ENCODE data around the gene SCAMP4. TPM values are rescaled to one million over a fixed set of nuclear protein-coding genes. Genes with fewer than 3 reads are reported as not detected.

The SCAMP4 gene
- total RNA-seq, 2 experiments from 2014 or later: 21.3 to 49.9 TPM

DNA sequence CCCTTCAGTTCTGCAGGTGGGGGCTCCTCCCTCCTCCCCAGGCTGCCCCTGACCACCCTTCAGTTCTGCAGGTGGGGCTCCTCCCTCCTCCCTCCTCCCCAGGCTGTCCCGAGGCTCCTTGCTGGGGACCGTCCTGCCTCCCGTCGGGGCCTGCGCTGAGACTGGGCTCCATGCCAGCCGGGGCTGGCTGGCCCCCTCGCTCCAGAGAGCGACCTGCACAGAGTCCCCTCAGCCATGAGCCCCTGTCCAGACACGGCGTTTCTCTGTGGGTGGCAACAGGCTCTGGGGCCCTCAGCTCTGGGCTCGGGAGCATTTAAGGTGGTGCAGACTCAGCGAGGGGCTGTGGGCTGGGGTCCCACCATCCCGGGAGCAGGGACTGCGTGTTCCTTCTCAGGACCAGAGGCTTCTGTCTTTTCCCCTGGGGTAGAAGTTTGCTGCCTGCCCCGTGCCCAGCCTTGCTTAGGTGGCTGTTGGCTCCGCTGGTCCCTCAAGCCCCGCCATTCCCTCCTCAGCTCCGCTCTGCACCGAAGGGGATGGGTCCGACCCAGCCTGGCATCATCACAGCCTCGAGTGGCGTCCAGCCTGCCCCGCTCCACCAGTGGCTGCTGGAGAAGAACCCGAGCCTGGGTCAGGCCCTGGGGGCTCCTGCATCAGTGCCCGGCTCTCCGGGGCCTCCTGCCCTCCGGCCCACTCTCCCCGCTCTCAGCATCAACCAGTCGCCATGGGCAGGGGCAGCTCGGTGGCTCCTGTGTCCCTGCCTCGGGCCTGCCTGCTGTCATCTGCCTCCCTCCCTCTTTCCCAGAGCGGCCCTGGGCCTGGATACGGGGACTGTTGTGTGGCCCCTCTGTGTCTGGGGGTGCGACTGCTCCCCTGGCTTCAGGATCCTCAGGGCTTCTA lies 63.3 kb downstream of the SCAMP4 start:
- H3K4me3 ChIP-seq (ENCODE audit: low read depth, low read length, poor library complexity, severe bottlenecking): no peak overlapping the region
- DNase-seq (ENCODE audit: low spot score): no peak
- H3K9me2 ChIP-seq (ENCODE audit: insufficient read depth, low read length): no peaks in the 10 kb centered on the region
- no peaks in the 10 kb centered on the region; the same call in 1 of the 2 replicates for H4K20me1 ChIP-seq (ENCODE audit: insufficient read depth, low read length)
- POLR2A ChIA-PET: no interaction called here
- H2AFZ ChIP-seq (ENCODE audit: low read length): no peak overlapping the region
- BruUV-seq (replicated peaks): no TSS peak
- H3K27ac ChIP-seq (ENCODE audit: low read depth, low read length, poor library complexity, severe bottlenecking): no peak overlapping the region
- H3K4me1 ChIP-seq (ENCODE audit: insufficient read depth, low read length, poor library complexity, severe bottlenecking): no peaks in the 10 kb centered on the region
- H3K9me3 ChIP-seq (ENCODE audit: low read length): no peaks in the 10 kb centered on the region
- no peak overlapping the region for H3K4me2 ChIP-seq (ENCODE audit: low read length)
- intact Hi-C loops (cut with micrococcal nuclease; ENCODE audit: unreplicated experiment): no loop called here
- H3K36me3 ChIP-seq (ENCODE audit: insufficient read depth, low read length): peaks cover 19% of the 10 kb centered on the region
- H3K79me2 ChIP-seq (ENCODE audit: insufficient read depth, low read depth, low read length): no peaks in the 10 kb centered on the region; the same call in 1 of the 2 replicates
- TF ChIP-seq EZH2phosphoT487 (IDR thresholded peaks at IDR 0.05; ENCODE audit: borderline replicate concordance, low read depth, low read length): no peak
- TF ChIP-seq, protein P1, sequence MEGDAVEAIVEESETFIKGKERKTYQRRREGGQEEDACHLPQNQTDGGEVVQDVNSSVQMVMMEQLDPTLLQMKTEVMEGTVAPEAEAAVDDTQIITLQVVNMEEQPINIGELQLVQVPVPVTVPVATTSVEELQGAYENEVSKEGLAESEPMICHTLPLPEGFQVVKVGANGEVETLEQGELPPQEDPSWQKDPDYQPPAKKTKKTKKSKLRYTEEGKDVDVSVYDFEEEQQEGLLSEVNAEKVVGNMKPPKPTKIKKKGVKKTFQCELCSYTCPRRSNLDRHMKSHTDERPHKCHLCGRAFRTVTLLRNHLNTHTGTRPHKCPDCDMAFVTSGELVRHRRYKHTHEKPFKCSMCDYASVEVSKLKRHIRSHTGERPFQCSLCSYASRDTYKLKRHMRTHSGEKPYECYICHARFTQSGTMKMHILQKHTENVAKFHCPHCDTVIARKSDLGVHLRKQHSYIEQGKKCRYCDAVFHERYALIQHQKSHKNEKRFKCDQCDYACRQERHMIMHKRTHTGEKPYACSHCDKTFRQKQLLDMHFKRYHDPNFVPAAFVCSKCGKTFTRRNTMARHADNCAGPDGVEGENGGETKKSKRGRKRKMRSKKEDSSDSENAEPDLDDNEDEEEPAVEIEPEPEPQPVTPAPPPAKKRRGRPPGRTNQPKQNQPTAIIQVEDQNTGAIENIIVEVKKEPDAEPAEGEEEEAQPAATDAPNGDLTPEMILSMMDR (conservative IDR thresholded peaks at IDR 0.05; ENCODE audit: low read length): no peak
- CTCF ChIA-PET (ENCODE audit: unreplicated experiment): no interaction called here

DNA sequence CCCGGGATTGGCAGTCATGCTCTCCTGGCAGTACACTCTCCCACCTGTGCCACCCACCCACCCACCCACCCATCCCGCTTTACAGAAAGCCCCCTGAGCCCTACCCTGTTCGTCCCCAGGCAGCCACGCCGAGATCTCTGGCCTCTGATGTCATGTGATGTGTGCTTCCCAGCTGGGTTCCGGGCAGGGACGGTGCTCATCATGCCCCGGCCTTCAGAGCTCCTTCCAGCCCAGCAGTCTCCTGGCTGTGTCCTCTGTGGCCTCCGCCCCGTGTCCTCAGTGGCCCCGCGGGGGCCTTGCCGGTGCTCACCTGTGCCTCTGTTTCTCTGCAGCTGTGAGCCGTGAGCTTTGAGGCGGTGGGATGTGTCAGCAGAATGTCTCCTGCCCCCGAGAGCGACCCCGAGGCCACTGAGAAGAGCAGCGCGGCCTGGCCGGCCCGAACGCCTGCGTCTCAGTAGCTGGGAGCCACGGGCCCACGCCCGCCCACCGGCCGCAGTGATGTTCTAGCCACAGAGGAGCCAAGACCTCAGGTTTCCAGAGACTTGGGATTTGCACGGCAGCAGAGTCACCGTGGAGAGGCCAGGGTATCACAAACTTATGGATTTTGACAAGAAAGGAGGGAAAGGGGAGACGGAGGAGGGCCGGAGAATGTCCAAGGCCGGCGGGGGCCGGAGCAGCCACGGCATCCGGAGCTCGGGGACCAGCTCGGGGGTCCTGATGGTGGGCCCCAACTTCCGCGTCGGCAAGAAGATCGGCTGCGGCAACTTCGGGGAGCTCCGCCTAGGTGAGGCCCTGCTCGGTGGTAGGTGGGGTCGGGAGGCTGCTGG lies 64.2 kb downstream of the SCAMP4 start:
- Histone ChIP-seq H3K36me3 (ENCODE audit: insufficient read depth, low read length) (peaks cover 21% of the 10 kb centered on the region), H2AFZ (ENCODE audit: low read length) (no peak overlapping the region), H3K9me3 (ENCODE audit: low read length) (no peaks in the 10 kb centered on the region), H3K4me1 (ENCODE audit: insufficient read depth, low read length, poor library complexity, severe bottlenecking) (no peaks in the 10 kb centered on the region), H3K4me3 (ENCODE audit: low read depth, low read length, poor library complexity, severe bottlenecking) (no peak overlapping the region), H3K9me2 (ENCODE audit: insufficient read depth, low read length) (no peaks in the 10 kb centered on the region), H3K4me2 (ENCODE audit: low read length) (no peak overlapping the region), H3K27ac (ENCODE audit: low read depth, low read length, poor library complexity, severe bottlenecking) (no peak overlapping the region), H4K20me1 (ENCODE audit: insufficient read depth, low read length) (no peaks in the 10 kb centered on the region; the same call in 1 of the 2 replicates), H3K79me2 (ENCODE audit: insufficient read depth, low read depth, low read length) (no peaks in the 10 kb centered on the region; the same call in 1 of the 2 replicates)
- POLR2A ChIA-PET: no interaction called here
- no peak for TF ChIP-seq EZH2phosphoT487 (IDR thresholded peaks at IDR 0.05; ENCODE audit: borderline replicate concordance, low read depth, low read length)
- TF ChIP-seq, protein P1 (conservative IDR thresholded peaks at IDR 0.05; ENCODE audit: low read length): no peak
- no TSS peak for BruUV-seq (replicated peaks)
- no peak for DNase-seq (ENCODE audit: low spot score)
- CTCF ChIA-PET (ENCODE audit: unreplicated experiment): no interaction called here
- intact Hi-C loops (cut with micrococcal nuclease; ENCODE audit: unreplicated experiment): no loop called here

Measured in OCI-LY7 (cell line).